H9 (cell line): ENCODE results near the gene C10orf71. TPM values are rescaled to one million over a fixed set of nuclear protein-coding genes. Genes with fewer than 3 reads are reported as not detected.

Experiments
- DNase-seq: peaks from one replicate; pipeline ENCODE4 v3.0.0-alpha.2; 2017
- H2AFZ ChIP-seq: one replicate; pipeline ENCODE4 v1.6.1; 2013; ENCODE audit warnings: mild to moderate bottlenecking, low read length, control low read depth, moderate library complexity
- H2AK5ac ChIP-seq: 2 replicates; pipeline ENCODE4 v1.6.1; 2013; ENCODE audit warnings: low read length, control low read depth, mixed read lengths; ENCODE audit not compliant: insufficient read length
- H2BK120ac ChIP-seq: one replicate; pipeline ENCODE4 v1.6.1; 2013; ENCODE audit warnings: low read depth, mild to moderate bottlenecking, low read length, control low read depth, inconsistent platforms; ENCODE audit not compliant: poor library complexity, severe bottlenecking
- H2BK12ac ChIP-seq: 2 replicates; pipeline ENCODE4 v1.6.1; 2013; ENCODE audit warnings: low read length, control low read depth, mixed read lengths, low read depth; ENCODE audit not compliant: insufficient read length
- H2BK15ac ChIP-seq: 2 replicates; pipeline ENCODE4 v1.6.1; 2013; ENCODE audit warnings: low read depth, low read length, control low read depth
- H2BK20ac ChIP-seq: one replicate; pipeline ENCODE4 v1.6.1; 2013; ENCODE audit warnings: low read depth, mild to moderate bottlenecking, low read length, control low read depth, inconsistent platforms; ENCODE audit not compliant: poor library complexity, severe bottlenecking
- H2BK5ac ChIP-seq: 2 replicates; pipeline ENCODE4 v1.6.1; 2013; ENCODE audit warnings: low read length, control low read depth, mixed read lengths; ENCODE audit not compliant: insufficient read length
- H3K14ac ChIP-seq: 2 replicates; pipeline ENCODE4 v1.6.1; 2013; ENCODE audit warnings: low read length, control low read depth; ENCODE audit not compliant: insufficient read depth
- H3K18ac ChIP-seq: 2 replicates; pipeline ENCODE4 v1.6.1; 2013; ENCODE audit warnings: low read depth, mild to moderate bottlenecking, mixed read lengths, low read length, control low read depth; ENCODE audit not compliant: insufficient read length
- H3K23ac ChIP-seq: 2 replicates; pipeline ENCODE4 v1.6.1; 2013; ENCODE audit warnings: low read length, control low read depth, mixed read lengths, low read depth; ENCODE audit not compliant: insufficient read length
- H3K23me2 ChIP-seq: 2 replicates; pipeline ENCODE4 v1.6.1; 2013; ENCODE audit warnings: low read depth, mild to moderate bottlenecking, mixed read lengths, low read length, control low read depth; ENCODE audit not compliant: insufficient read length, poor library complexity, severe bottlenecking
- H3K27ac ChIP-seq: 2 replicates; pipeline ENCODE4 v1.5.1; 2013; ENCODE audit warnings: low read length, control low read depth, mixed read lengths, low read depth; ENCODE audit not compliant: insufficient read length
- H3K27me3 ChIP-seq: 2 replicates; pipeline ENCODE4 v1.6.1; 2013; ENCODE audit warnings: low read length, control low read depth, inconsistent platforms; ENCODE audit not compliant: insufficient read depth
- H3K4ac ChIP-seq: 2 replicates; pipeline ENCODE4 v1.6.1; 2013; ENCODE audit warnings: low read depth, mild to moderate bottlenecking, control low read depth, inconsistent platforms, low read length, moderate library complexity
- H3K4me1 ChIP-seq: 2 replicates; pipeline ENCODE4 v1.6.1; 2013; ENCODE audit warnings: low read length, control low read depth, inconsistent platforms; ENCODE audit not compliant: insufficient read depth
- H3K4me2 ChIP-seq: 2 replicates; pipeline ENCODE4 v1.6.1; 2013; ENCODE audit warnings: low read length, control low read depth, mixed read lengths; ENCODE audit not compliant: insufficient read length, insufficient read depth
- H3K56ac ChIP-seq: 2 replicates; pipeline ENCODE4 v1.6.1; 2013; ENCODE audit warnings: low read depth, mild to moderate bottlenecking, mixed read lengths, low read length, control low read depth; ENCODE audit not compliant: insufficient read length
- H3K79me1 ChIP-seq: 2 replicates; pipeline ENCODE4 v1.6.1; 2013; ENCODE audit warnings: low read depth, mild to moderate bottlenecking, moderate library complexity, low read length, control low read depth, inconsistent platforms; ENCODE audit not compliant: insufficient read depth, poor library complexity, severe bottlenecking
- H3K79me2 ChIP-seq: 2 replicates; pipeline ENCODE4 v1.6.1; 2013; ENCODE audit warnings: low read length, control low read depth, inconsistent platforms; ENCODE audit not compliant: insufficient read depth
- H3K9ac ChIP-seq: 2 replicates; pipeline ENCODE4 v1.6.1; 2013; ENCODE audit warnings: low read length, control low read depth, mixed read lengths; ENCODE audit not compliant: insufficient read length; ENCODE audit errors: extremely low read depth
- H3K9me3 ChIP-seq: one replicate; pipeline ENCODE4 v1.6.1; 2013; ENCODE audit warnings: low read depth, low read length, inconsistent platforms; ENCODE audit not compliant: control insufficient read depth
- H3T11ph ChIP-seq: one replicate; pipeline ENCODE4 v1.6.1; 2013; ENCODE audit warnings: mild to moderate bottlenecking, low read length, control low read depth, inconsistent platforms
- H4K20me1 ChIP-seq: one replicate; pipeline ENCODE4 v1.6.1; 2013; ENCODE audit not compliant: control insufficient read depth, insufficient read length, insufficient read depth
- H4K5ac ChIP-seq: 2 replicates; pipeline ENCODE4 v1.6.1; 2013; ENCODE audit warnings: low read depth, mild to moderate bottlenecking, mixed read lengths, low read length, control low read depth; ENCODE audit not compliant: insufficient read length
- H4K8ac ChIP-seq: replicated peaks from 2 replicates; pipeline ENCODE4 v1.6.1; 2013; ENCODE audit warnings: low read length, control low read depth, mixed read lengths, low read depth; ENCODE audit not compliant: insufficient read length
- H4K91ac ChIP-seq: 2 replicates; pipeline ENCODE4 v1.6.1; 2013; ENCODE audit warnings: low read depth, mild to moderate bottlenecking, moderate library complexity, mixed read lengths, low read length, control low read depth; ENCODE audit not compliant: insufficient read length
- H3K27ac Mint-ChIP-seq, 3 experiments: 2 replicates in 2 of 3; 3 replicates in 1 of 3; pipeline ENCODE4 v1.8.0; 2020 to 2021; ENCODE audit warnings: mixed read lengths in 3 of 3, mild to moderate bottlenecking in 1 of 3, moderate library complexity in 1 of 3
- H3K27me3 Mint-ChIP-seq: 2 replicates; pipeline ENCODE4 v1.8.0; 2021; ENCODE audit warnings: low read depth, mild to moderate bottlenecking, moderate library complexity, mixed read lengths
- H3K36me3 Mint-ChIP-seq, 3 experiments: 2 replicates in 2 of 3; 3 replicates in 1 of 3; pipeline ENCODE4 v1.8.0; 2020 to 2021; ENCODE audit warnings: low read depth in 3 of 3, mixed read lengths in 3 of 3; ENCODE audit not compliant: insufficient read depth in 1 of 3
- H3K4me1 Mint-ChIP-seq, 2 experiments: 2 replicates each; pipeline ENCODE4 v1.8.0; 2020; ENCODE audit warnings: mixed read lengths in 2 of 2
- H3K4me3 Mint-ChIP-seq, 2 experiments: 2 replicates in 1 of 2; 3 replicates in 1 of 2; pipeline ENCODE4 v1.8.0; 2020 to 2021; ENCODE audit warnings: mild to moderate bottlenecking in 2 of 2, mixed read lengths in 2 of 2, moderate library complexity in 1 of 2
- H3K9me3 Mint-ChIP-seq, 2 experiments: 2 replicates in 1 of 2; 3 replicates in 1 of 2; pipeline ENCODE4 v1.8.0; 2020; ENCODE audit warnings: mild to moderate bottlenecking in 2 of 2, mixed read lengths in 2 of 2, moderate library complexity in 1 of 2
- CTCF ChIP-seq: fragments of 200-600 bp; sonication (generic); conservative IDR thresholded peaks from 3 replicates; pipeline ENCODE4 v1.8.0; 2021; ENCODE audit warnings: antibody characterized with exemption, mild to moderate bottlenecking
- WGBS: extraction: QIAGEN DNeasy Blood & Tissue Kit; methylation state at CpG from one replicate; pipeline ENCODE4 v1.1.7; 2013; ENCODE audit warnings: missing lambda C conversion rate, low lambda C conversion rate, mixed read lengths; ENCODE audit not compliant: insufficient read length; ENCODE audit errors: extremely low coverage; 5-methylcytosine and 5-hydroxymethylcytosine counted together
- total RNA-seq: library from RNA; stranded (reverse); gene quantifications from 2 replicates; pipeline ENCODE4 v1.2.1, GENCODE V29; 2021

Gene C10orf71
- total RNA-seq, 1 experiment from 2014 or later, result not detected

- H3K18ac ChIP-seq, result no peak overlapping the region
- H4K5ac ChIP-seq, result no peak overlapping the region
- H3K9ac ChIP-seq, result no peak overlapping the region
- H3K9me3 Mint-ChIP-seq, result no peaks in the 10 kb centered on the region; a peak in 1 of 5 replicates
- no peak overlapping the region for H2AFZ ChIP-seq
- no peak overlapping the region for H4K91ac ChIP-seq
- H3K36me3 Mint-ChIP-seq, result no peaks in the 10 kb centered on the region
- H3K27ac ChIP-seq, result no peak overlapping the region
- no peak overlapping the region for H3K4me2 ChIP-seq
- H3T11ph ChIP-seq, result no peak overlapping the region
- no peak overlapping the region for H2BK20ac ChIP-seq
- H3K9me3 ChIP-seq, result no peaks in the 10 kb centered on the region
- no peaks in the 10 kb centered on the region for H3K27me3 ChIP-seq
- no peak overlapping the region for H3K56ac ChIP-seq
- no peak overlapping the region for H2BK5ac ChIP-seq
- DNase-seq, result no peak
- peaks cover 4 to 6% of the 10 kb centered on the region in 2 experiments for H3K4me1 Mint-ChIP-seq
- no peak overlapping the region for H4K8ac ChIP-seq
- H3K79me2 ChIP-seq, result no peaks in the 10 kb centered on the region
- H3K79me1 ChIP-seq, result no peaks in the 10 kb centered on the region
- no peak overlapping the region for H3K23ac ChIP-seq
- no peak overlapping the region for H2BK12ac ChIP-seq
- H3K4me1 ChIP-seq, result no peaks in the 10 kb centered on the region
- TF ChIP-seq CTCF, result no peak
- no peak overlapping the region for H2BK120ac ChIP-seq
- H3K27me3 Mint-ChIP-seq, result peaks cover 6% of the 10 kb centered on the region
- no peak overlapping the region for H2BK15ac ChIP-seq
- no peak overlapping the region for H3K4ac ChIP-seq
- H4K20me1 ChIP-seq, result no peaks in the 10 kb centered on the region
- no peak overlapping the region for H3K27ac Mint-ChIP-seq
- H3K14ac ChIP-seq, result no peak overlapping the region
- no CpG with 5 or more reads among the region's 9 CpGs for WGBS
- H3K4me3 Mint-ChIP-seq, result no peak overlapping the region
- H3K23me2 ChIP-seq, result no peaks in the 10 kb centered on the region
- H2AK5ac ChIP-seq, result no peak overlapping the region
These were observed 24.9 kb downstream of the C10orf71 start for GRCh38 chr10:49323896-49324270.
